OCI-LY3 (cell line): ENCODE results near the gene WDR27.

Experiments used
- H2AFZ ChIP-seq: fragments of 200-600, 300-600 bp; shearing (Covaris generic); 2 replicates; pipeline ENCODE4 v1.6.0; 2014; ENCODE audit warnings: antibody characterized with exemption, low read depth, low read length
- H3K27ac ChIP-seq: fragments of 200-600, 300-600 bp; sonication (generic); 2 replicates; pipeline ENCODE4 v1.5.1; 2014; ENCODE audit warnings: mild to moderate bottlenecking, low read length, moderate library complexity, mixed read lengths
- H3K27me3 ChIP-seq: fragments of 200-600, 300-600 bp; sonication (generic); 2 replicates; pipeline ENCODE4 v1.6.1; 2014; ENCODE audit warnings: low read depth, low read length, mixed read lengths
- H3K36me3 ChIP-seq: fragments of 200-600, 300-600 bp; sonication (generic); replicated peaks from 2 replicates; pipeline ENCODE3; 2014; ENCODE audit warnings: low read depth, low read length, mixed read lengths
- H3K4me1 ChIP-seq: fragments of 300-600, 200-600 bp; sonication (generic); 2 replicates; pipeline ENCODE4 v1.6.1; 2014; ENCODE audit warnings: low read length, mixed read lengths
- H3K4me2 ChIP-seq: fragments of 200-600, 300-600 bp; sonication (generic); 2 replicates; pipeline ENCODE4 v1.6.1; 2014; ENCODE audit warnings: low read length, mixed read lengths
- H3K4me3 ChIP-seq: fragments of 300-600, 200-600 bp; sonication (generic); 2 replicates; pipeline ENCODE4 v1.5.1; 2014; ENCODE audit warnings: antibody characterized with exemption, mild to moderate bottlenecking, low read length, moderate library complexity
- H3K79me2 ChIP-seq: fragments of 300-600, 200-600 bp; shearing (Covaris generic); 2 replicates; pipeline ENCODE4 v1.6.1; 2014; ENCODE audit warnings: mild to moderate bottlenecking, low read length, mixed read lengths
- H3K9ac ChIP-seq: fragments of 300-600, 200-600 bp; shearing (Covaris generic); 2 replicates; pipeline ENCODE4 v1.6.0; 2014; ENCODE audit warnings: mild to moderate bottlenecking, low read length, moderate library complexity
- H3K9me3 ChIP-seq: fragments of 200-600, 300-600 bp; shearing (Covaris generic); 2 replicates; pipeline ENCODE4 v1.6.1; 2014; ENCODE audit warnings: low read length, mixed read lengths; ENCODE audit not compliant: insufficient read depth
- H4K20me1 ChIP-seq: fragments of 200-600, 300-600 bp; sonication (generic); 2 replicates; pipeline ENCODE4 v1.6.1; 2016; ENCODE audit warnings: low read length, mixed read lengths; ENCODE audit not compliant: insufficient read depth
- EZH2phosphoT487 ChIP-seq: fragments of 200-600 bp; shearing (Covaris generic); IDR thresholded peaks from 2 replicates; pipeline ENCODE4 v1.6.1; 2018; ENCODE audit warnings: antibody characterized with exemption, mixed run types, low read depth
- TF ChIP-seq, protein P1 (sequence below): fragments of 200-600, 300-600 bp; sonication (generic); IDR thresholded peaks from 2 replicates; pipeline ENCODE4 v1.5.1; 2014; ENCODE audit warnings: antibody characterized with exemption, low read length, low read depth

WDR27 gene

DNA sequence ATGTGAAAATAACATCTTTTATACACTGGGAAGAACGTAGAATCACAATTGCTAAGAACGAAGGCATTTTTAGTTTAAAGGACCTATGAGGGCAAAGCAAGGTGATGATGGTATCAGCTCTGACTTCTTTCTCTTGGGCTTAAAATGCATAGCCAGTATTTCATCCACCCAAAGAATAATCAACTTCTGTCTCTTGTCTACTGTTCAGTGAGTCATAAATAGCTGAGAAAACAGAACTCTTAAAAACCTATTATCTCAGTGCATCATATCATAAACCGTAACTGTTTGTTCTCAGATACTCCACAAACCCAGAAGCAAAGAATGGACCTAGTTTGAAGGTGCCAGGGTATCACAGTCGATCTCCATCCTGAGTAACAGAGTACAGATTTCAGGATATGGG lies 17.3 kb upstream of the WDR27 start:
- H3K4me3 ChIP-seq: no peak overlapping the region
- H3K27ac ChIP-seq: no peak overlapping the region
- no peak overlapping the region for H3K4me2 ChIP-seq
- TF ChIP-seq EZH2phosphoT487: no peak
- TF ChIP-seq, protein P1, sequence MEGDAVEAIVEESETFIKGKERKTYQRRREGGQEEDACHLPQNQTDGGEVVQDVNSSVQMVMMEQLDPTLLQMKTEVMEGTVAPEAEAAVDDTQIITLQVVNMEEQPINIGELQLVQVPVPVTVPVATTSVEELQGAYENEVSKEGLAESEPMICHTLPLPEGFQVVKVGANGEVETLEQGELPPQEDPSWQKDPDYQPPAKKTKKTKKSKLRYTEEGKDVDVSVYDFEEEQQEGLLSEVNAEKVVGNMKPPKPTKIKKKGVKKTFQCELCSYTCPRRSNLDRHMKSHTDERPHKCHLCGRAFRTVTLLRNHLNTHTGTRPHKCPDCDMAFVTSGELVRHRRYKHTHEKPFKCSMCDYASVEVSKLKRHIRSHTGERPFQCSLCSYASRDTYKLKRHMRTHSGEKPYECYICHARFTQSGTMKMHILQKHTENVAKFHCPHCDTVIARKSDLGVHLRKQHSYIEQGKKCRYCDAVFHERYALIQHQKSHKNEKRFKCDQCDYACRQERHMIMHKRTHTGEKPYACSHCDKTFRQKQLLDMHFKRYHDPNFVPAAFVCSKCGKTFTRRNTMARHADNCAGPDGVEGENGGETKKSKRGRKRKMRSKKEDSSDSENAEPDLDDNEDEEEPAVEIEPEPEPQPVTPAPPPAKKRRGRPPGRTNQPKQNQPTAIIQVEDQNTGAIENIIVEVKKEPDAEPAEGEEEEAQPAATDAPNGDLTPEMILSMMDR: no peak
- peaks cover 52% of the 10 kb centered on the region for H3K79me2 ChIP-seq
- peaks cover 9% of the 10 kb centered on the region; the same call in 1 of the 2 replicates for H3K4me1 ChIP-seq
- H3K9ac ChIP-seq: no peak overlapping the region
- H3K36me3 ChIP-seq: no peaks in the 10 kb centered on the region
- H3K27me3 ChIP-seq: no peaks in the 10 kb centered on the region
- peaks cover 16% of the 10 kb centered on the region for H4K20me1 ChIP-seq
- H2AFZ ChIP-seq: no peak overlapping the region
- no peaks in the 10 kb centered on the region for H3K9me3 ChIP-seq

GRCh38 chr6:169714595-169714994 lies 12.8 kb upstream of the WDR27 start:
- TF ChIP-seq, protein P1: no peak
- no peak for TF ChIP-seq EZH2phosphoT487
- H2AFZ ChIP-seq: no peak overlapping the region
- H3K9me3 ChIP-seq: no peaks in the 10 kb centered on the region
- H3K9ac ChIP-seq: no peak overlapping the region
- no peak overlapping the region for H3K27ac ChIP-seq
- peaks cover 3% of the 10 kb centered on the region for H3K4me1 ChIP-seq
- peaks cover 5% of the 10 kb centered on the region for H3K36me3 ChIP-seq
- no peaks in the 10 kb centered on the region for H4K20me1 ChIP-seq
- no peak overlapping the region for H3K4me3 ChIP-seq
- H3K79me2 ChIP-seq: peaks cover 13% of the 10 kb centered on the region
- H3K27me3 ChIP-seq: no peaks in the 10 kb centered on the region
- no peak overlapping the region for H3K4me2 ChIP-seq

GRCh38 chr6:169714178-169714577 lies 12.3 kb upstream of the WDR27 start:
- Histone ChIP-seq H3K27me3 (no peaks in the 10 kb centered on the region), H3K9me3 (no peaks in the 10 kb centered on the region), H3K4me3 (no peak overlapping the region), H3K9ac (no peak overlapping the region), H3K27ac (no peak overlapping the region), H3K4me2 (no peak overlapping the region), H2AFZ (no peak overlapping the region), H3K79me2 (peaks cover 9% of the 10 kb centered on the region), H3K36me3 (peaks cover 5% of the 10 kb centered on the region), H3K4me1 (peaks cover 8% of the 10 kb centered on the region), H4K20me1 (no peaks in the 10 kb centered on the region)
- TF ChIP-seq, protein P1: no peak
- no peak for TF ChIP-seq EZH2phosphoT487

- Histone ChIP-seq H2AFZ (no peak overlapping the region), H3K4me3 (no peak overlapping the region), H3K9ac (no peak overlapping the region), H3K36me3 (peaks cover 5% of the 10 kb centered on the region), H3K9me3 (no peaks in the 10 kb centered on the region), H3K4me1 (peaks cover 11% of the 10 kb centered on the region), H3K27me3 (no peaks in the 10 kb centered on the region), H3K4me2 (no peak overlapping the region), H3K79me2 (peaks cover 6% of the 10 kb centered on the region), H3K27ac (no peak overlapping the region), H4K20me1 (0 out of 2 replicates have a peak, but pooled peaks cover 3% of the 10 kb centered on the region)
- TF ChIP-seq, protein P1: no peak
- TF ChIP-seq EZH2phosphoT487: no peak
These were observed 8.2 kb upstream of the WDR27 start for GRCh38 chr6:169710009-169710408.
